ENCODE measurements around the gene ECI1. TPM values are rescaled to one million over a fixed set of nuclear protein-coding genes. Genes with fewer than 3 reads are reported as not detected.

Gene ECI1
- total RNA-seq, 4 donors from 2014 or later = 74.0 to 137 (median 79.3) TPM

DNA sequence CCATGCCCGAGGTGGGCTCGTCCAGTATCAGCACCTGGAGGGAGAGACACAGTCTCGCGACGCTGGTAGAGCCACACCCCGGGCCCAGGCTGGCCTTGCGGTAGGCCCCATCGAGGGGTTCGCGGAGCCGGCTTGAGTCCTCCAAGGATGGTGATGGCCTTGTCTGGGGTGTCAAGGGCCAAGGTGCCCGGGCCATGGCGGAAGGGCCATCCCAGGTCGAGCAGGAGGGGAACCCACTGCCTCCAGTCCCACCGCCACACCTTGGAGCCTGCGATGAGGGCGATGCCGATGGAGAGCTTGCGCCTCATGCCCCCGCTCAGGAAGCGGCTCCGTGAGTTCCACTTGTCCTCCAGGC lies 46.1 kb upstream of the ECI1 start:
- ATAC-seq = no peak
- peaks cover 0 to 10% of the 10 kb centered on the region in 2 donors for H3K36me3 ChIP-seq

DNA sequence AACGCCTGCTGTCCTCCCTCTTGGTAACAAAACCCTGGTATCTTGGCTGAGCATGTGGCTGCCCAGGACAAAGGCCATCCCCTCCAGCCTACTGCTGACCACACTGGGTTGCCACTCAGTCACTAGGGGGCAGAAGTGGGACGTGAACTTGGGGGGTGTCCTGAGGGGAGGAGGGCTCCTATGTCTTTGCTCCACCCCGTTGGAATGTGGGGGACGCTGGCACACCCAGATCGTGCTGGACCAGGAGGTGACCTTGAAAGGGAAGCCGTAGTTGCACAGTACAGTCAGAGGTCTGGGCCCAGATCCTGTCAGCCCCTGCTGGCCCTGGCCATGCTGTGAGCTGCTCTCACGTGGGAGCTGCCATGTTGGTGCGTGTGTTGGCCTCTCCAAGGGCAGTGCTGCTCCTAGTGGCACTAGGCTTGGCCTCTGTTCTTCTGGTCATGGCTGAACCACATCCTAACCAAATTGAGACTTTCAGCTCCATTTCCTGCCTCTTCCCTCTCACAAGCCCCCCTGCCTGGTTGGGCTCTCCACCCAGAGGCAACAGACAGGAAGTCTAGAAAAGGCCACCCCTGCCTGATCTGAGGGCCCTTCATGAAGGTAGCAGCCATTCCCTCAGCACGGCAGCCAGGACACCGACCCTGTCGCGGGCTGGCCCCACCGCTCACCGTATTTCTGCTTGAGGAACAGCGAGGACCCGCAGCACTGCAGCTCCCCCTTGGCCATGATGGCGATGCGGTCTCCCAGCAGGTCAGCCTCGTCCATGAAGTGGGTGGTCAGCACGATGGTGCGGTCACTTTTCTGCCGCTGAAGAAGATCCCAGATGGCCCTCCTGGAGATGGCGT lies 45.5 kb upstream of the ECI1 start:
- Histone ChIP-seq H3K27me3 (no peaks in the 10 kb centered on the region), H3K4me1 (no peaks in the 10 kb centered on the region), H3K4me3 (no peak overlapping the region), H3K9me3 (no peaks in the 10 kb centered on the region), H3K27ac (no peak overlapping the region), H3K36me3 (peaks cover 0 to 10% of the 10 kb centered on the region in 2 donors)
- ATAC-seq (peak in 1 of 2 donors; percentile 44), DNase-seq (peak in 1 of 2 donors; percentile 32)
- in situ Hi-C loops (cut with MboI; ENCODE audit: low sequenced_read_pairs in 4 of 4) (no loop called here), intact Hi-C loops (cut with DNase I; ENCODE audit: low total_unique reads) (no loop called here)
- no peak for TF ChIP-seq POLR2A (IDR thresholded peaks at IDR 0.05)
- TF ChIP-seq, protein P1, sequence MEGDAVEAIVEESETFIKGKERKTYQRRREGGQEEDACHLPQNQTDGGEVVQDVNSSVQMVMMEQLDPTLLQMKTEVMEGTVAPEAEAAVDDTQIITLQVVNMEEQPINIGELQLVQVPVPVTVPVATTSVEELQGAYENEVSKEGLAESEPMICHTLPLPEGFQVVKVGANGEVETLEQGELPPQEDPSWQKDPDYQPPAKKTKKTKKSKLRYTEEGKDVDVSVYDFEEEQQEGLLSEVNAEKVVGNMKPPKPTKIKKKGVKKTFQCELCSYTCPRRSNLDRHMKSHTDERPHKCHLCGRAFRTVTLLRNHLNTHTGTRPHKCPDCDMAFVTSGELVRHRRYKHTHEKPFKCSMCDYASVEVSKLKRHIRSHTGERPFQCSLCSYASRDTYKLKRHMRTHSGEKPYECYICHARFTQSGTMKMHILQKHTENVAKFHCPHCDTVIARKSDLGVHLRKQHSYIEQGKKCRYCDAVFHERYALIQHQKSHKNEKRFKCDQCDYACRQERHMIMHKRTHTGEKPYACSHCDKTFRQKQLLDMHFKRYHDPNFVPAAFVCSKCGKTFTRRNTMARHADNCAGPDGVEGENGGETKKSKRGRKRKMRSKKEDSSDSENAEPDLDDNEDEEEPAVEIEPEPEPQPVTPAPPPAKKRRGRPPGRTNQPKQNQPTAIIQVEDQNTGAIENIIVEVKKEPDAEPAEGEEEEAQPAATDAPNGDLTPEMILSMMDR (IDR thresholded peaks at IDR 0.05 in 4 of 5, conservative IDR thresholded peaks at IDR 0.05 in 1 of 5) = peak in 4 of 5 experiments; percentile 20 to 42 (median 30)

More for the DNA sequence above, 46.1 kb upstream of the ECI1 start:
- DNase-seq = no peak
- Histone ChIP-seq H3K4me1 (no peaks in the 10 kb centered on the region), H3K4me3 (no peak overlapping the region), H3K27ac (no peak overlapping the region), H3K27me3 (no peaks in the 10 kb centered on the region), H3K9me3 (no peaks in the 10 kb centered on the region)
- intact Hi-C loops (cut with DNase I; ENCODE audit: low total_unique reads) = no loop called here
- TF ChIP-seq, protein P1 (IDR thresholded peaks at IDR 0.05 in 4 of 5, conservative IDR thresholded peaks at IDR 0.05 in 1 of 5) = no peak
- no peak for TF ChIP-seq POLR2A (IDR thresholded peaks at IDR 0.05)
- in situ Hi-C loops (cut with MboI; ENCODE audit: low sequenced_read_pairs in 4 of 4) = no loop called here

- no peak for DNase-seq
- H3K9me3 ChIP-seq = no peaks in the 10 kb centered on the region
- TF ChIP-seq, protein P1 (IDR thresholded peaks at IDR 0.05 in 4 of 5, conservative IDR thresholded peaks at IDR 0.05 in 1 of 5) = no peak
- no peak for TF ChIP-seq POLR2A (IDR thresholded peaks at IDR 0.05)
- H3K4me3 ChIP-seq = no peak overlapping the region
- ATAC-seq = no peak
- no peak overlapping the region for H3K27ac ChIP-seq
- peaks cover 0 to 10% of the 10 kb centered on the region in 2 donors for H3K36me3 ChIP-seq
- H3K4me1 ChIP-seq = no peaks in the 10 kb centered on the region
- H3K27me3 ChIP-seq = no peaks in the 10 kb centered on the region
- intact Hi-C loops (cut with DNase I; ENCODE audit: low total_unique reads) (no loop called here), in situ Hi-C loops (cut with MboI; ENCODE audit: low sequenced_read_pairs in 4 of 4) (no loop called here)
Observed at GRCh38 chr16:2295056-2295798, 43.8 kb upstream of the ECI1 start.

GRCh38 chr16:2292221-2292620 lies 40.8 kb upstream of the ECI1 start:
- TF ChIP-seq, protein P1 (IDR thresholded peaks at IDR 0.05 in 4 of 5, conservative IDR thresholded peaks at IDR 0.05 in 1 of 5) = no peak
- no peak for TF ChIP-seq POLR2A (IDR thresholded peaks at IDR 0.05)
- Histone ChIP-seq H3K27me3 (no peaks in the 10 kb centered on the region), H3K4me3 (no peak overlapping the region), H3K27ac (no peak overlapping the region), H3K4me1 (no peaks in the 10 kb centered on the region), H3K9me3 (no peaks in the 10 kb centered on the region), H3K36me3 (peaks cover 0 to 10% of the 10 kb centered on the region in 2 donors)
- intact Hi-C loops (cut with DNase I; ENCODE audit: low total_unique reads) = no loop called here
- no peak for DNase-seq
- in situ Hi-C loops (cut with MboI; ENCODE audit: low sequenced_read_pairs in 4 of 4) = no loop called here
- ATAC-seq = no peak

All from gastrocnemius medialis (tissue), 4 donors.